Activated naive CD4-positive, alpha-beta T cell treated with anti-CD3 and anti-CD28 coated beads, Interleukin-2, amount 10 ng/mL, durations not matched to agents 5 hours and 36 hours (primary cell): ENCODE measurements around the gene HYI. TPM values are rescaled to one million over a fixed set of nuclear protein-coding genes. Genes with fewer than 3 reads are reported as not detected.

Experiments used
- microRNA-seq: library from miRNA; unstranded; fragments of <30 nt; microRNA quantifications from one replicate; pipeline ENCODE4 v1.2.0, GENCODE V29; 2022; ENCODE audit warnings: borderline microRNAs expressed, borderline replicate concordance
- total RNA-seq, 2 experiments: library from RNA; stranded (reverse); gene quantifications; one replicate each; pipeline ENCODE4 v1.2.3, GENCODE V29; 2021

Gene HYI, protein sequence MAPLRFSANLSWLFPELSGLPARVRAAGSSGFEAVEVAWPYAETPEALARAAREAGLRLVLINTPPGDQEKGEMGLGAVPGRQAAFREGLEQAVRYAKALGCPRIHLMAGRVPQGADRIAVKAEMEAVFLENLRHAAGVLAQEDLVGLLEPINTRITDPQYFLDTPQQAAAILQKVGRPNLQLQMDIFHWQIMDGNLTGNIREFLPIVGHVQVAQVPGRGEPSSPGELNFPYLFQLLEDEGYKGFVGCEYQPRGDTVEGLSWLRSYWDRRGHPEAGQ
- total RNA-seq: 10 to 100 TPM; 21.2 to 25.4 TPM

DNA sequence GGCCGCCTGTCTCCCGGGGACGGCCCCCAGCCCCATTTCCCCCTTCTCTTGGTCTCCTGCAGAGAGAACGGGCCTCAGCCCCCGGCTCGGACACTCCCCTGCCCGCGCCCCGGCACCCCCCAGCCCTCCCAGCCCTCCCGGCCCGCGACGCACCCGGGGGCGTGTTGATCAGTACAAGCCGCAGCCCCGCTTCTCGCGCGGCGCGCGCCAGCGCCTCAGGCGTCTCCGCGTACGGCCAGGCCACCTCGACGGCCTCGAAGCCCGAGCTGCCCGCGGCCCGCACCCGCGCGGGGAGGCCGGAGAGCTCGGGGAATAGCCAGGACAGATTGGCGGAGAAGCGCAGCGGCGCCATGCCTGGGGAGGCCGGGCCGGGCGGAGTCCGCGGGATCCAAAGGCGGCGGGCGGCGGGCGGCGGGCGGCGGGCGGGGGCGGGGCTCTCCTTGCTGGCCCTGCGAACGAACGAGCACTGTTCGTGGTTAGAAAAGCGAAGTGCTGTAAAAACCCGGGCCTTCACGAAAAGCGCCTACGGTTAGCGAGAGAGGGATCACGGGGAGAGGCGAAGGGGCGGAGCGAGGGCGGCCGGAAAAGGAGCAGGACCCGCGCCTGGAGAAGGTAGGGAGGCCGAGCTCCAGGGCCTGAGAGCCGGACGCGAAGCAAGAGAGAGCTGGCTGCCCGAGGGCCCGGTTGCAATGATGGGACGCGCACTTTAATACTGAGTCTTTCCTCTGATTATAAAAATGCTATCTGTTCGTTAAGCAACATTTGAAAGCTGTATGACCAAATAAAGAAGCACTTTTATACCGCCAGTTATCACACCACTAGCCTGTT, at the start of gene HYI:
Gene HYI, minus strand, starts transcription at position 490 of the 828 bp plus-strand sequence. Its CDS starts 138 bp downstream, at position 352.

Small RNA genes within 50 kb of the gene (microRNA-seq; reads per million reads assigned to microRNA genes)
- 1.5 reads per million for gene MIR6735

Other genes with a start within 250 kb of the HYI start
- not detected for gene TMEM125, start 183.9 kb downstream of the HYI start, total RNA-seq
- gene C1orf210, start 168.3 kb downstream of the HYI start, total RNA-seq: not detected
- gene TIE1, start 152.9 kb downstream of the HYI start, total RNA-seq: not detected
- gene MPL, start 116.1 kb downstream of the HYI start, total RNA-seq: not detected
- gene CDC20, start 95.0 kb downstream of the HYI start, total RNA-seq: 10 to 100 TPM; 87.0 to 88.5 TPM
- gene ELOVL1, start 85.9 kb downstream of the HYI start, total RNA-seq: 10 to 100 TPM; 58.0 to 60.4 TPM
- 10 to 100 TPM; 28.6 to 29.1 TPM for gene MED8, start 64.1 kb downstream of the HYI start, total RNA-seq
- 10 to 100 TPM; 64.9 to 71.4 TPM for gene SZT2, start 64.0 kb downstream of the HYI start, total RNA-seq
- gene PTPRF, start 77.0 kb upstream of the HYI start, total RNA-seq: 1 to 10 TPM; 1.3 to 2.5 TPM
- gene KDM4A, start 196.2 kb upstream of the HYI start, total RNA-seq: 10 to 100 TPM; 36.3 to 37.5 TPM